AG04450 (cell line): ENCODE results near the gene COX7A1. TPM values are rescaled to one million over a fixed set of nuclear protein-coding genes. Genes with fewer than 3 reads are reported as not detected.

Experiments used
- CTCF ChIA-PET: fragments of 300-600, 350-600 bp; formaldehyde crosslinking; extraction: SDS; loops from one replicate; lab custom pipeline; 2022; ENCODE audit warnings: antibody characterized with exemption, inconsistent platforms; lab: Charles Lee
- POLR2A ChIA-PET: fragments of 350-600 bp; formaldehyde crosslinking; extraction: SDS; loops from one replicate; lab custom pipeline; 2021; ENCODE audit warnings: antibody characterized with exemption, inconsistent platforms; lab: Yijun Ruan, JAX
- DNase-seq: peaks from one replicate; pipeline ENCODE4 v3.0.0-alpha.2; 2011; ENCODE audit warnings: low read depth, low spot score
- H3K27ac ChIP-seq: one replicate; pipeline ENCODE4 v1.5.1; 2012; ENCODE audit warnings: low read depth, low read length, control low read depth
- H3K27me3 ChIP-seq: one replicate; pipeline ENCODE4 v1.6.0; 2012; ENCODE audit warnings: low read length; ENCODE audit not compliant: control insufficient read depth, insufficient read depth
- H3K4me3 ChIP-seq: 2 replicates; pipeline ENCODE4 v1.5.1; 2011; ENCODE audit warnings: mild to moderate bottlenecking, low read depth, low read length, control low read depth
- H3K9me3 ChIP-seq: 2 replicates; pipeline ENCODE4 v1.5.1; 2012; ENCODE audit warnings: low read length; ENCODE audit not compliant: control insufficient read depth, insufficient read depth
- CTCF ChIP-seq: IDR thresholded peaks from 2 replicates; pipeline ENCODE4 v1.5.1; 2011; ENCODE audit warnings: low read depth, low read length, control low read depth, inconsistent platforms
- polyA plus RNA-seq: library from polyadenylated mRNA; depleted of rRNA; stranded (reverse); fragments of >200 nt; gene quantifications from 2 replicates; pipeline ENCODE4 v1.2.3, GENCODE V29; 2011

Gene COX7A1
- polyA plus RNA-seq, 1 experiment = 15.0 TPM

- Histone ChIP-seq H3K9me3 (no peaks in the 10 kb centered on the region; the same call in 1 of the 2 replicates), H3K27me3 (no peaks in the 10 kb centered on the region), H3K4me3 (peak overlapping the region; percentile 7; the same call in 1 of the 2 replicates), H3K27ac (no peak overlapping the region)
- POLR2A ChIA-PET = interaction anchor here (0.6 kb wide), 1 partner anchor 45 kb away, joined by 3 read pairs; no protein-coding TSS in a partner anchor
- TF ChIP-seq CTCF = no peak
- CTCF ChIA-PET = no interaction called here
- DNase-seq = no peak
These were observed 866 bp downstream of the COX7A1 start for GRCh38 chr19:36151144-36152018.

- Histone ChIP-seq H3K9me3 (no peaks in the 10 kb centered on the region; the same call in 1 of the 2 replicates), H3K27ac (no peak overlapping the region), H3K27me3 (no peaks in the 10 kb centered on the region), H3K4me3 (no peak overlapping the region)
- ChIA-PET CTCF (no interaction called here), POLR2A (interaction anchor here (1.3 kb wide), 1 partner anchor 11 kb away, joined by 3 read pairs; the partner anchor contains the start of gene CAPNS1)
- no peak for TF ChIP-seq CTCF
- no peak for DNase-seq
These were observed 1.7 kb downstream of the COX7A1 start for GRCh38 chr19:36150586-36150985.

- no peaks in the 10 kb centered on the region for H3K27me3 ChIP-seq
- POLR2A ChIA-PET = interaction anchor here (1.3 kb wide), 1 partner anchor 10 kb away, joined by 3 read pairs; the partner anchor contains the start of gene CAPNS1
- H3K27ac ChIP-seq = no peak overlapping the region
- TF ChIP-seq CTCF = no peak
- no peak overlapping the region for H3K4me3 ChIP-seq
- DNase-seq = no peak
- no peaks in the 10 kb centered on the region; the same call in 1 of the 2 replicates for H3K9me3 ChIP-seq
- CTCF ChIA-PET = no interaction called here
These were observed 2.4 kb downstream of the COX7A1 start for GRCh38 chr19:36149673-36150406.

GRCh38 chr19:36144624-36145023 is 7.6 kb downstream of the COX7A1 start:
- no peak overlapping the region for H3K27ac ChIP-seq

More at GRCh38 chr19:36144624-36145023, 7.6 kb downstream of the COX7A1 start:
- TF ChIP-seq CTCF = no peak
- POLR2A ChIA-PET = interaction anchor here (0.6 kb wide), 1 partner anchor 20 kb away, joined by 4 read pairs; no protein-coding TSS in a partner anchor
- CTCF ChIA-PET = no interaction called here
- no peak overlapping the region for H3K4me3 ChIP-seq
- H3K27me3 ChIP-seq = no peaks in the 10 kb centered on the region
- no peak for DNase-seq
- no peaks in the 10 kb centered on the region for H3K9me3 ChIP-seq
